Activated CD4-positive, alpha-beta T cell treated with anti-CD3 and anti-CD28 coated beads, Interleukin-2, amount 10 ng/mL, durations not matched to agents 24 days and 14 days (primary cell): ENCODE measurements around the gene PNPLA2. TPM values are rescaled to one million over a fixed set of nuclear protein-coding genes. Genes with fewer than 3 reads are reported as not detected.

ENCODE experiments used
- DNase-seq: peaks from one replicate; pipeline ENCODE4 v3.0.0; 2022
- H3K27ac Mint-ChIP-seq: one replicate; pipeline ENCODE4 v1.8.0; 2022; ENCODE audit warnings: mild to moderate bottlenecking, mixed read lengths
- H3K27me3 Mint-ChIP-seq: one replicate; pipeline ENCODE4 v1.8.0; 2022; ENCODE audit warnings: mixed read lengths
- H3K36me3 Mint-ChIP-seq: one replicate; pipeline ENCODE4 v1.8.0; 2022; ENCODE audit warnings: low read depth, mild to moderate bottlenecking, mixed read lengths
- H3K4me1 Mint-ChIP-seq: one replicate; pipeline ENCODE4 v1.8.0; 2021; ENCODE audit warnings: mixed read lengths
- H3K4me3 Mint-ChIP-seq: one replicate; pipeline ENCODE4 v1.8.0; 2022; ENCODE audit warnings: mild to moderate bottlenecking, moderate library complexity, mixed read lengths
- H3K9me3 Mint-ChIP-seq: one replicate; pipeline ENCODE4 v1.8.0; 2021; ENCODE audit warnings: mixed read lengths
- intact Hi-C: fragments of 100-400 bp; cut with micrococcal nuclease; formaldehyde crosslinking; loops from one replicate; pipeline ENCODE4 v1.15.1; 2023
- total RNA-seq: library from RNA; stranded (reverse); gene quantifications from 2 replicates; pipeline ENCODE4 v1.2.3, GENCODE V29; 2022

Gene PNPLA2
- total RNA-seq, 1 donor from 2014 or later, result 56.4 TPM

DNA sequence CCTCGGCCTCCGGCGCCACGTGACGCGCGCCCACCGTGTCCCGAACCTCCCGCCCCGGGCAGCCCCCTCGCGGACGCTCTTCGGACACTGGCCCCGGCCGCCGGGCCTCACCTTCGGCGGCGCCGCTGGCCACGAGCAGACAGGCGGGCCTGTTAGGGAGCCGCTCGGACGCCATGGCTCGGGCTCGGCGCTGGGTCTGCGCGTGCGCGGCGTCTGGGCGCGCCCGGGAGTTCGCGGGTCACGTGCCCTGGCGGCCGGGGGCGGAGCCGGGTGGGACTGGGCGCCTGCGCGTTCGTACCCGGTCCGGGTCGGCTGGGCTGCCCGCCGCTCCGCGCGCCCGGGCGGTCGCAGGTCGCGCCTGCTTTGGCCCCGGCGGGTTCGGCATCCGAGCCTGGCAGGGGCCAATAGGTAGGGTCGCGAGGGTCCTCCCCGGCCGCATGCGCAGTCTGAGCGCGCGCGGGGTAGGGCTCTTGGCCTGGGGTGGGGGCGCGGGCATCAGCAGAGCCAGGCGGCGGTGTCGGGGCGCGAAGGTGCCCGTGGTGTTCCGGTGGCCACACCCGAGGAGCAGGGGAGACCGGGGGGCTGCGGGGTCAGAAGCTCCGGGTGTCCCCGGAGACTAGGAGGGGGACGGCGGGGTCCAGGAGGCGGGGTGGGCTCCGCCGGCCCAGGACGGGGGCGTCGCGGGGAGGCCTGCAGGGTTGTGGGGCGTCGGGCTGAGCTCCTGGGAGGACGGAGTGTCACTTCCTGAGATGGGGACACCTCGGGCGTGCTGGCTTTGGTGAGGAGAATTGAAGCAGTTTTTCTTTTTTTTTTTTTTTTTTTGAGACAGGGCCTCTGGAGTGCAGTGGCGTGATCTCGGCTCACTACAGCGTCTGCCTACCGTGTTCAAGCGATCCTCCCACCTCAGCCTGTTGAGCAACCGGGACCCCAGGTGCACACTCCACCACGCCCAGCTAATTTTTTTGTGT, 41.1 kb upstream of the PNPLA2 start, which contains the start of gene GATD1:
Gene GATD1 (minus strand): TSS at position 200 of the 968 bp plus-strand sequence. CDS start 25 bp downstream, at position 175.
- H3K4me1 Mint-ChIP-seq, result peaks cover 18% of the 10 kb centered on the region
- H3K27me3 Mint-ChIP-seq, result no peaks in the 10 kb centered on the region
- peak within 1 kb of the TSS; percentile 92 for H3K4me3 Mint-ChIP-seq
- intact Hi-C loops, result loop anchor here (1.0 to 2.0 kb wide), 3 partner anchors 13 to 32 kb away; partner anchors contain the start of genes CEND1 and RPLP2
- H3K36me3 Mint-ChIP-seq, result peaks cover 19% of the 10 kb centered on the region
- peak within 1 kb of the TSS; percentile 85 for H3K27ac Mint-ChIP-seq
- H3K9me3 Mint-ChIP-seq, result no peaks in the 10 kb centered on the region
- DNase-seq, result peak; percentile 99

GRCh38 chr11:778976-779954, 39.4 kb upstream of the PNPLA2 start:
- intact Hi-C loops, result no loop called here
- Mint-ChIP-seq H3K36me3 (peaks cover 24% of the 10 kb centered on the region), H3K9me3 (no peaks in the 10 kb centered on the region), H3K27ac (no peak overlapping the region), H3K27me3 (no peaks in the 10 kb centered on the region), H3K4me1 (peaks cover 18% of the 10 kb centered on the region), H3K4me3 (peak overlapping the region; percentile 92)
- DNase-seq, result no peak

DNA sequence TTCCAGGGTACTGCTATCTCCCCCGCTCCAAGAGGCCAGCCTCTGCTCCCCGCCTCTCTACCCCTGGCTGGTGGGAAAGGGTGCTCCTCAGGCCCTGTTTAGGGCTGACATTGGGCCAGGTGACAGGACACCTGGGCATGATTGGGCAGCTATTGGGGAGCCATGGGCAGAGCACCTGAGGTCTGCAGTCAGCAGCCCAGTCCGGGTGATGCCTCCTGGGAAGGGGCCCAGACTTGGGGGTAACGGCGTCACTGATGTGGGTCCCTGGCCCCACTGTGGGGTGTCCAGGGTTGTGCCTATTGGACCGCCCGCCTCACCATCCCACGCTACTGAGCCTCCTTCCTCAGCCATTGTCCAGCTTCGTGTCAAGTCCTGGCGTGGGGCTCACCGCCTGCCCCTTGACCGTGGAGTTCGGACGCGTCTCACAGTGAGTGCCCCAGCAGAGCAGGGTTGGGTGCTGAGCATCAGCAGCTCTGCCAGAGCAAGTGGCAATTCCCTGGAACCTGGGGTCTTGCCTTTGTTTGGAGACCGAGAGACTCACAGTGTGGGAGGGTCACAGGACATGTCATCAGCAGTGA, 38.7 kb upstream of the PNPLA2 start:
- Mint-ChIP-seq H3K4me3 (peak overlapping the region; percentile 21), H3K9me3 (no peaks in the 10 kb centered on the region), H3K36me3 (peaks cover 27% of the 10 kb centered on the region), H3K27ac (no peak overlapping the region), H3K27me3 (no peaks in the 10 kb centered on the region), H3K4me1 (peaks cover 16% of the 10 kb centered on the region)
- no peak for DNase-seq
- intact Hi-C loops, result no loop called here

- peaks cover 7% of the 10 kb centered on the region for H3K4me1 Mint-ChIP-seq
- no peak for DNase-seq
- H3K36me3 Mint-ChIP-seq, result peaks cover 24% of the 10 kb centered on the region
- no peaks in the 10 kb centered on the region for H3K27me3 Mint-ChIP-seq
- no peaks in the 10 kb centered on the region for H3K9me3 Mint-ChIP-seq
- no peak overlapping the region for H3K4me3 Mint-ChIP-seq
- H3K27ac Mint-ChIP-seq, result no peak overlapping the region
- intact Hi-C loops, result no loop called here
Observed at GRCh38 chr11:782264-783174, 36.2 kb upstream of the PNPLA2 start.

DNA sequence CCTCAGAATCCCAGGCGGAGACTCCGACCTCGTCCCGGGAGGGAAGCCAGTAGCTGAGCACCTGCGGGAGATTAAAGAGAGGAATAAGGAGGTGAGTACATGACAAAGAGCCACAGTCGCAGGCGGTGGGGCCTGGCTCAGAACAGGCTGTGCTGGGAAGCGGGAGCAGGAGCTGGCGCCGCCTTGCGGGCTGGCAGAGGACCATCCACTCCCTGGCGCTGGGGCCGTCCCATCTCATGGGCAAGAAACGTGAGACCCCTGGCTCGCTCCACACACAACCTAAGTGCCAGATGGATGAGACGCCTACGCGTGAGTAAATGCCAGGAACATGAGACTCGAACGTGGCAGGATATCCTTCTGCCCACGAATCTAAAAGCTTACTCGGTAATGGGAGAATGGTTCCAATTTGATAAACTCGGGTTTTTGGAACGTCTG, 35.1 kb upstream of the PNPLA2 start:
- no peaks in the 10 kb centered on the region for H3K27me3 Mint-ChIP-seq
- intact Hi-C loops, result no loop called here
- no peaks in the 10 kb centered on the region for H3K9me3 Mint-ChIP-seq
- H3K4me1 Mint-ChIP-seq, result peaks cover 9% of the 10 kb centered on the region
- H3K36me3 Mint-ChIP-seq, result peaks cover 21% of the 10 kb centered on the region
- no peak for DNase-seq
- no peak overlapping the region for H3K4me3 Mint-ChIP-seq
- H3K27ac Mint-ChIP-seq, result no peak overlapping the region

DNA sequence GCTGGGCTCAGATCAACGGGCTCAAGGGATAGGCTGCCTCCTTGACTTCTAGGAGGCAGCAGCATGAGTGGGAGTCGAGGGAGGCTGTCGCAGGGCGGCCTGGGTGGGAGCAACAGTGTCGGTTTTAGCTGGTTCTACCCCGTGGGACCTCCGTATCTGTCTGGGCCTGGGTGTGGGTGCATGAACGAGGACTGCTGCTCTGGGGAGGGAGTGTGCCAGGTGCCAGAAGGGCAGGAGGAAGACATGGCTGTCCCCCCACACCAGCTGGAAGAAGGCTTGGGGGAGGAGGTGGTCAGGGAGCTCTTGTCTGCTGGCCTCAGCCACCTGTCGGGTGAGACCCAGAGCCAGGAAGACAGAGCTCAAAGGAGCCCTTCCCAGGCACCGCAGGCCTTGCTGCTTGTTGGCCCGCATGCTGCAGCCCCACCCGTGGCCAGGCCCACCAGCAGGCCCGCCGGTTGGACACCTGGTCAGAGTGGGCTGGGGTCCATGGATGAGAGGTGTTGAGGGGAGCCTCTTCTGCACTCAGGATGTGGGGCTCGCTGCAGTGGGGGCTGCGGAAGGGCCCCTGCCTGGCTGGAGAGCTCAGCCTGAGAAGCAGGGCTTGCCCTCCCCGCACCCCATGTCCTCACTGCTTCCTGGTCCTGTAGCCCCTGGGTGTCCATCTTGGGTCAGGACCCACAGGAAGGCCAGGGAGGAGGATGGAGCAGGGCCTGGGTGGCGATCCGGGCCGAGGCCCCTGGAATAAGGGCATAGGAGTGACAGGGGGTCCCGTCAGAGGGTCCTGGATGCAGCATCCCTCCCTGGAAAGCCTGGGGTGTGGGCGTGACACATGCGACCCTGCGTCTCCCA, 32.3 kb upstream of the PNPLA2 start:
- intact Hi-C loops, result no loop called here
- no peaks in the 10 kb centered on the region for H3K27me3 Mint-ChIP-seq
- no peak overlapping the region for H3K4me3 Mint-ChIP-seq
- no peaks in the 10 kb centered on the region for H3K9me3 Mint-ChIP-seq
- peaks cover 4% of the 10 kb centered on the region for H3K4me1 Mint-ChIP-seq
- no peak overlapping the region for H3K27ac Mint-ChIP-seq
- H3K36me3 Mint-ChIP-seq, result peaks cover 15% of the 10 kb centered on the region
- DNase-seq, result no peak

DNA sequence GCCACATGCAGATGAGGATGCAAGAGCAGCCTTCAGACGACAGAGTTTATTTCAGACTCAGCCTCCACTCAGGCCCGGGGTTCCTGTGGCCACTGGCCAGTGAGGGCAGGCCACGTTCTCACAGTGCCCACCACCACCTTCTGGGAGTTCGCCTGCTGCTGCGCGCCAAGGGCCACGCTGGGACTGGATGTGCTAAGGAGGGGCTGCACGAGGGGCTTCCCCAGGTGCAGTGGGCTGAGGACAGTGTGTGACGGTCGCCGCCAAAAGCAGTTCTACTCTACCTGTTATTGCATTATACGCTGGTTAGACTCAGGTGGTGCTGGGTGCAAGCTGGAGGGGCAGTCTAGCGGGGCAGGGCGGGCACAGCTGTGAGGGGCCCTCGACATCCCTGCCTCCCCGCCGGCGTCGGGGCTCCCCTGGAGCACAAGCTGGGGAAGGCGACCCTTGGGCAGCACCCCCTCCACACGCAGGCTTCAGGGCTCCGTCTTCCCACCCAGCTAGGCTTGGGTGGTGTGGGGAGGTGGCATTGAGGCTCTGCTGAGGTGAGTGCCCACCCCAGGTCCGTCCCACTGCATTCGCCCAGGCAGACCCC, 31.5 kb upstream of the PNPLA2 start:
- Mint-ChIP-seq H3K36me3 (peaks cover 17% of the 10 kb centered on the region), H3K4me3 (no peak overlapping the region), H3K27me3 (no peaks in the 10 kb centered on the region), H3K9me3 (no peaks in the 10 kb centered on the region), H3K27ac (no peak overlapping the region), H3K4me1 (peaks cover 4% of the 10 kb centered on the region)
- DNase-seq, result no peak
- intact Hi-C loops, result no loop called here

DNA sequence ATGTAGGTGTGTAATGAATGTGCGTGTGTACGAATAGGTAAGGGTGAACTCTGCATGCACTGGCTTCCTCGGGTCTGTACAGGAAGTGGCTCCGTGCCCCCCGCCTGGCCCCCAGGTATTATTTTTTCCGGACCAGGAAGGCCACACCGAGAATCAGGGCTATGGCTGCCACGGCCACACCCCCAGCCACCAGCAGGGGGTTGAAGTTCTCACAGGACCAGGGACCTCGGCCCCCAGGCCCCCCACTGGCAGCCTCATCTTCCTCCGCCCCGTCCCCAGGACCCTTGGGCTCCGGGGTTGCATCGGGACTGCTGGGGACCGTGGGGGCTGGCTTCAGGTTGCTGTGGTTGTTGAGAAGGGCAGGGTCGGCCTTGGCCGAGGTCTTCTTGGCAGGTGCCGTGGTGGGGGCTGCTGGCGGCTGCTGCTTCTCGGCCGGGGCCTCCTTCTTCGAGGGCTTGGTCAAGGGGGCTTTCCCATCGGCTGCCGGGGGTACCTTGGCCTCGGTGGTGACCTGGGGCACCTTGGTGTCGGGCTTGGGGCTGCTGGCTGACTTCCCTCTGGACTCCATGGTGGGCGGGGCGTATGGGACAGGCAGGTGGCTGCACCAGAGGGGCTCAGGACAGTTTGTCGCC, 30.6 kb upstream of the PNPLA2 start:
- intact Hi-C loops, result no loop called here
- Mint-ChIP-seq H3K36me3 (peaks cover 17% of the 10 kb centered on the region), H3K27ac (no peak overlapping the region), H3K4me1 (peaks cover 4% of the 10 kb centered on the region), H3K9me3 (no peaks in the 10 kb centered on the region), H3K4me3 (no peak overlapping the region), H3K27me3 (no peaks in the 10 kb centered on the region)
- DNase-seq, result no peak

DNA sequence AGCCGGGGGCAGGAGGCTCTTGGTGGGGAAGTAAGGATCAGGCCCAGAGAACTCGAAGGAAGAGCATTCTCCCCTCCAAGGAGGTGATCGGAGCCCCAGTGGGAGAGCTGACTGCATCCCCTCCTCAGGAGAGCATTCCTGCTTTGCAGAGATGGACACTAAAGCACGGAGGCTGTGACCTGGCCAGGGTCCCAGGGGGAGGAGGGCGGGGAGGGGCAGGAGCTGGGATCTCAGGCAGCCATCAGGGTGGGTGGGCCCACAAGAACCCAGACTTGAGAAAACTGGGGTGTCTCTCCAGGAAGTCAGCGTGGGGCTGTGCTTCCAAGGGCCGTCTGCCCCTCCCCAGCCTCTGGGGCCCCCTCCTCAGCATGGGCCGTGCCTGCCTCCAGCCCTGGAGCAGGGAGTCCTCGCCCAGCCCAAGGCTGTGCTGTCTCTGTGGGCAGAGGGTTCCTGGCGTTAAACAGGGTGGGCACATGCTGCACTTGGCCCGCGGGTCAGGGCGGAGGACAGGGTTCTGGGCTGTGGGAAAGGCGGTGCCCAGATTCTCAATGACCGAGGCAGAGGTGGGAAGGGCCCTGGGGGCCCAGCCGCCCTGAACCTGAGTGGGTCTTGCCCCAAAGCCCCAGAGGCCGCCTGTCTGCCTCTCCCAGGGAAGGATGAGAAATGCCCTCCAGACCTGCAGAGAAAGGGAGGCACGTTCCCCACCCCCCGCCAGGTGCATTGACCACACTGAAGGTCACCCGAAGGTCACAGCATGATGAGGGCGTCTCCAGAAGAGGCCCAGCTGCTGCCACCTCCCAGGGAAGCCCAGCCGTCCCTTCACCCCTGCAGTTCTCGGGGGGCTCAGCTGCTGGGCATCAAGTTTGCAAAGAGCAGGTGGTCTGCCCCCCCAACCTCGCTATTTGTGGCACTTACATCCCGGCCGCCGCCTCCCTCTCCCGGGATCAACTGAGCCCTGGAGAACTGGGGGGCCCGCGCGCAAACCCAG, 29.5 kb upstream of the PNPLA2 start:
- Mint-ChIP-seq H3K27ac (no peak overlapping the region), H3K27me3 (no peaks in the 10 kb centered on the region), H3K36me3 (peaks cover 12% of the 10 kb centered on the region), H3K9me3 (no peaks in the 10 kb centered on the region), H3K4me1 (peaks cover 4% of the 10 kb centered on the region), H3K4me3 (peak overlapping the region; percentile 55)
- DNase-seq, result no peak
- intact Hi-C loops, result no loop called here

DNA sequence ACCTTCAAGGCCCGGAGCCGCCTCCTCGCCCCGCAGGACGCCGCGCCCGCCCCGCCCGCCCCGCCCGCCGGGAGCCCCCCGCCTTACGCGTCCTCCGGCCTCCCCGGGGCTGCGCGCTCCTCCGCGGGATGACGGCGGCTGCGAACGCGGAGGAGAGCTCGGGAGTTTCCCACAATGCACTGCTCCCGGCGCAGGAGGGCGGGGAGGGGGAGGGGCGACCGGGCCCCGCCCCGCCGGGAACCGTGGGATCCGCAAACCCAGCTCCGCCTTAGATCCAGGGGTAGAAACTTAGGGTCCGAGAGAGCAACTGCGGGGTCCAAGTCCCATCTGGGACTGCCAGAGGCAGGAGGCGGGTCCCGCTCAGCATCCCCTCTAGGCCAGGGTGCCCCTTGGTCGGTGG, 28.8 kb upstream of the PNPLA2 start, which contains the start of gene CEND1:
Gene CEND1 (minus strand): TSS at position 148 of the 400 bp plus-strand sequence. CDS start 1,514 bp downstream, outside the sequence.
- H3K27ac Mint-ChIP-seq, result no peak within 1 kb of the TSS
- intact Hi-C loops, result loop anchor here (1.0 kb wide), 1 partner anchor 13 kb away; the partner anchor contains the start of gene GATD1
- no peaks in the 10 kb centered on the region for H3K9me3 Mint-ChIP-seq
- H3K4me3 Mint-ChIP-seq, result peak within 1 kb of the TSS; percentile 55
- H3K36me3 Mint-ChIP-seq, result peaks cover 10% of the 10 kb centered on the region
- peak; percentile 87 for DNase-seq
- peaks cover 4% of the 10 kb centered on the region for H3K4me1 Mint-ChIP-seq
- H3K27me3 Mint-ChIP-seq, result no peaks in the 10 kb centered on the region
